HTERT RPE-1 (cell line): ENCODE measurements around the gene KDM4C.

Source experiments
- in situ Hi-C: fragments of 300-500 bp; cut with MboI; formaldehyde crosslinking; loops from 4 replicates; pipeline ENCODE4 v1.14.3; 2020; ENCODE audit warnings: low sequenced_read_pairs

The KDM4C gene

GRCh38 chr9:7129391-7129790 lies 371.6 kb downstream of the KDM4C start:
- in situ Hi-C loops = no loop called here

GRCh38 chr9:7130266-7130820 lies 372.6 kb downstream of the KDM4C start:
- in situ Hi-C loops = no loop called here

GRCh38 chr9:7132605-7133004 lies 374.8 kb downstream of the KDM4C start:
- in situ Hi-C loops = no loop called here

GRCh38 chr9:7135735-7136134 lies 378.0 kb downstream of the KDM4C start:
- in situ Hi-C loops = no loop called here

GRCh38 chr9:7137040-7137439 lies 379.3 kb downstream of the KDM4C start:
- in situ Hi-C loops = no loop called here

- in situ Hi-C loops = no loop called here
Observed at GRCh38 chr9:7137571-7137970, 379.8 kb downstream of the KDM4C start.

- in situ Hi-C loops = no loop called here
Observed at GRCh38 chr9:7139886-7140285, 382.1 kb downstream of the KDM4C start.

GRCh38 chr9:7140401-7140800 lies 382.6 kb downstream of the KDM4C start:
- in situ Hi-C loops = no loop called here

GRCh38 chr9:7143645-7144200 lies 385.9 kb downstream of the KDM4C start:
- in situ Hi-C loops = no loop called here

- in situ Hi-C loops = no loop called here
Observed at GRCh38 chr9:7144265-7145046, 386.7 kb downstream of the KDM4C start.

GRCh38 chr9:7145361-7146069 lies 387.7 kb downstream of the KDM4C start:
- in situ Hi-C loops = no loop called here

- in situ Hi-C loops = no loop called here
Observed at GRCh38 chr9:7146582-7146981, 388.8 kb downstream of the KDM4C start.

- in situ Hi-C loops = no loop called here
Observed at GRCh38 chr9:7147121-7148090, 389.6 kb downstream of the KDM4C start.

GRCh38 chr9:7148243-7148765 lies 390.5 kb downstream of the KDM4C start:
- in situ Hi-C loops = no loop called here

- in situ Hi-C loops = no loop called here
Observed at GRCh38 chr9:7149258-7149657, 391.5 kb downstream of the KDM4C start.

- in situ Hi-C loops = no loop called here
Observed at GRCh38 chr9:7150153-7150890, 392.5 kb downstream of the KDM4C start.

- in situ Hi-C loops = no loop called here
Observed at GRCh38 chr9:7153134-7153533, 395.4 kb downstream of the KDM4C start.

- in situ Hi-C loops = no loop called here
Observed at GRCh38 chr9:7153566-7153965, 395.8 kb downstream of the KDM4C start.

GRCh38 chr9:7154003-7154619 lies 396.3 kb downstream of the KDM4C start:
- in situ Hi-C loops = no loop called here
